HG03469 (cell line): ENCODE data around the gene STEAP3.
A peak's percentile ranks its signal among the peaks of the same experiment; 100 is the strongest.

Experiments
- ATAC-seq: cut with Tn5 transposase; IDR thresholded peaks from one replicate; pipeline ENCODE4 v1.9.1; 2021; ENCODE audit warnings: mild to moderate bottlenecking, moderate library complexity, moderate number of reproducible peaks; ENCODE audit not compliant: unreplicated experiment

The STEAP3 gene

GRCh38 chr2:119225105-119225865 is 1.7 kb downstream of the STEAP3 start:
- ATAC-seq = no peak

- no peak for ATAC-seq
Observed at GRCh38 chr2:119225926-119226325, 2.3 kb downstream of the STEAP3 start.

GRCh38 chr2:119227346-119227745 is 3.7 kb downstream of the STEAP3 start:
- ATAC-seq = no peak

- no peak for ATAC-seq
Observed at GRCh38 chr2:119228136-119228535, 4.5 kb downstream of the STEAP3 start.

- no peak for ATAC-seq
Observed at GRCh38 chr2:119228964-119229363, 5.3 kb downstream of the STEAP3 start.

GRCh38 chr2:119229716-119230115 is 6.1 kb downstream of the STEAP3 start:
- ATAC-seq = no peak

- no peak for ATAC-seq
Observed at GRCh38 chr2:119230219-119231185, 6.9 kb downstream of the STEAP3 start.

- ATAC-seq = no peak
Observed at GRCh38 chr2:119231975-119232665, 8.5 kb downstream of the STEAP3 start.

- no peak for ATAC-seq
Observed at GRCh38 chr2:119232666-119232993, 9.0 kb downstream of the STEAP3 start.

- ATAC-seq = peak; percentile 45
Observed at GRCh38 chr2:119233326-119234020, 9.8 kb downstream of the STEAP3 start.

- ATAC-seq = no peak
Observed at GRCh38 chr2:119234021-119235019, 10.7 kb downstream of the STEAP3 start.

- ATAC-seq = no peak
Observed at GRCh38 chr2:119236796-119237195, 13.2 kb downstream of the STEAP3 start.

- ATAC-seq = no peak
Observed at GRCh38 chr2:119240311-119241204, 16.9 kb downstream of the STEAP3 start.

GRCh38 chr2:119241205-119241532 is 17.5 kb downstream of the STEAP3 start:
- no peak for ATAC-seq

GRCh38 chr2:119242276-119243119 is 18.9 kb downstream of the STEAP3 start:
- no peak for ATAC-seq

GRCh38 chr2:119243621-119244020 is 20.0 kb downstream of the STEAP3 start:
- no peak for ATAC-seq

GRCh38 chr2:119245076-119245840 is 21.6 kb downstream of the STEAP3 start:
- ATAC-seq = no peak
